Astrocyte of the cerebellum (primary cell): ENCODE results near the gene ITPR3.
A peak's percentile ranks its signal among the peaks of the same experiment; 100 is the strongest.

Source experiments
- DNase-seq: peaks from one replicate; pipeline ENCODE4 v3.0.0-alpha.2; 2011; ENCODE audit warnings: low read depth
- H3K4me3 ChIP-seq: 2 replicates; pipeline ENCODE4 v1.5.1; 2011; ENCODE audit warnings: mild to moderate bottlenecking, low read depth, low read length, moderate library complexity
- CTCF ChIP-seq: IDR thresholded peaks from 2 replicates; pipeline ENCODE4 v1.5.1; 2012; ENCODE audit warnings: low read length, low read depth, moderate library complexity, mild to moderate bottlenecking; ENCODE audit errors: missing control alignments
- in situ Hi-C: cut with HindIII; loops from 2 replicates; pipeline ENCODE4 v1.10.0; 2017; ENCODE audit warnings: low sequenced_read_pairs

Gene ITPR3

GRCh38 chr6:33604941-33605854, 15.9 kb upstream of the ITPR3 start:
- in situ Hi-C loops, result loop anchor here (10.0 kb wide), 1 partner anchor 110 kb away; the partner anchor contains the start of gene UQCC2
- no peak overlapping the region for H3K4me3 ChIP-seq
- DNase-seq, result no peak
- TF ChIP-seq CTCF, result no peak

- no peak overlapping the region for H3K4me3 ChIP-seq
- DNase-seq, result no peak
- in situ Hi-C loops, result loop anchor here (10.0 kb wide), 1 partner anchor 108 kb away; the partner anchor contains the start of gene UQCC2
- no peak for TF ChIP-seq CTCF
Observed at GRCh38 chr6:33606642-33607041, 14.5 kb upstream of the ITPR3 start.

GRCh38 chr6:33607126-33607783, 13.9 kb upstream of the ITPR3 start:
- in situ Hi-C loops, result loop anchor here (10.0 kb wide), 1 partner anchor 108 kb away; the partner anchor contains the start of gene UQCC2

GRCh38 chr6:33607784-33608161, 13.3 kb upstream of the ITPR3 start:
- no peak for DNase-seq
- H3K4me3 ChIP-seq, result no peak overlapping the region
- in situ Hi-C loops, result loop anchor here (10.0 kb wide), 1 partner anchor 107 kb away; the partner anchor contains the start of gene UQCC2
- TF ChIP-seq CTCF, result peak; percentile 15

More at GRCh38 chr6:33607126-33607783, 13.9 kb upstream of the ITPR3 start:
- TF ChIP-seq CTCF, result no peak
- no peak for DNase-seq
- H3K4me3 ChIP-seq, result no peak overlapping the region

- TF ChIP-seq CTCF, result no peak
- in situ Hi-C loops, result loop anchor here (10.0 kb wide), 1 partner anchor 106 kb away; the partner anchor contains the start of gene UQCC2
- DNase-seq, result no peak
- no peak overlapping the region for H3K4me3 ChIP-seq
Observed at GRCh38 chr6:33609019-33609418, 12.1 kb upstream of the ITPR3 start.

GRCh38 chr6:33609528-33609927, 11.6 kb upstream of the ITPR3 start:
- no peak for DNase-seq
- in situ Hi-C loops, result loop anchor here (10.0 kb wide), 1 partner anchor 105 kb away; the partner anchor contains the start of gene UQCC2
- no peak for TF ChIP-seq CTCF
- no peak overlapping the region for H3K4me3 ChIP-seq
